Measurements from ENCODE around the gene TBC1D24. TPM values are rescaled to one million over a fixed set of nuclear protein-coding genes. Genes with fewer than 3 reads are reported as not detected.

TBC1D24 gene
- total and polyA plus RNA-seq, 4 donors, result 9.0 to 35.7 (median 23.3) TPM

DNA sequence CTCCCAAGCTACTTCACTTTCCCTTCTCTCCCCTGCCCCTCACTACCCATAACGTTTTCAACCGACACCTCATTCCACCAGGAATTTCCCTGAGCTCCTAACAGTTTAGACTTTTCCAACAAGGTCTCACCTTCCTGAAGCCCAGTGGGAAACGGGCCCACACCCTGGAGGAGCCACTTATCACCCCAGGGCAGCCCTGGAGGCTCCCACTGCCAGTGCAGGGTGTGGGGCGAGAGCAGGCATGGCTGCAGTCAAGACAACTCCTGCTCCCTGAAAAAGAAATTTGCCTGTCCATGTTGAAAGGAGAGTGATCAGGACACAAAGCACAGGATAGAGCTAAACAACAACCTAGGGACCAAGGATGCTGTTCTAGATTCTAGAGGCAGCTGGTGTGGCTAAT is 47.4 kb upstream of the TBC1D24 start:
- H3K36me3 ChIP-seq (ENCODE audit: control insufficient read depth in 4 of 4, insufficient read depth in 4 of 4, low read length in 4 of 4), result peaks cover 0 to 13% (median 2%) of the 10 kb centered on the region in 4 donors
- DNase-seq (no peak), ATAC-seq (ENCODE audit: insufficient read depth, low FRiP score) (no peak)
- peaks cover 0 to 18% (median 8%) of the 10 kb centered on the region in 5 donors for H3K4me1 ChIP-seq (ENCODE audit: control insufficient read depth in 5 of 5, insufficient read depth in 5 of 5, low read length in 5 of 5)
- no peak overlapping the region for H3K9ac ChIP-seq (ENCODE audit: insufficient read depth in 1 of 2, low read length in 2 of 2)
- no peak overlapping the region for H3K27ac ChIP-seq (ENCODE audit: low read depth in 1 of 2, low read length in 1 of 2)
- H3K27me3 ChIP-seq (ENCODE audit: control insufficient read depth in 3 of 3, insufficient read depth in 3 of 3, low read length in 2 of 3), result no peaks in the 10 kb centered on the region
- WGBS, 2 donors, result 77 to 85% methylated on average over 4 of the region's 4 CpGs
- H3K9me3 ChIP-seq (ENCODE audit: control insufficient read depth in 4 of 4, insufficient read depth in 3 of 4, low read length in 3 of 4), result no peaks in the 10 kb centered on the region
- no peak overlapping the region for H3K4me3 ChIP-seq
- TF ChIP-seq, protein P1, sequence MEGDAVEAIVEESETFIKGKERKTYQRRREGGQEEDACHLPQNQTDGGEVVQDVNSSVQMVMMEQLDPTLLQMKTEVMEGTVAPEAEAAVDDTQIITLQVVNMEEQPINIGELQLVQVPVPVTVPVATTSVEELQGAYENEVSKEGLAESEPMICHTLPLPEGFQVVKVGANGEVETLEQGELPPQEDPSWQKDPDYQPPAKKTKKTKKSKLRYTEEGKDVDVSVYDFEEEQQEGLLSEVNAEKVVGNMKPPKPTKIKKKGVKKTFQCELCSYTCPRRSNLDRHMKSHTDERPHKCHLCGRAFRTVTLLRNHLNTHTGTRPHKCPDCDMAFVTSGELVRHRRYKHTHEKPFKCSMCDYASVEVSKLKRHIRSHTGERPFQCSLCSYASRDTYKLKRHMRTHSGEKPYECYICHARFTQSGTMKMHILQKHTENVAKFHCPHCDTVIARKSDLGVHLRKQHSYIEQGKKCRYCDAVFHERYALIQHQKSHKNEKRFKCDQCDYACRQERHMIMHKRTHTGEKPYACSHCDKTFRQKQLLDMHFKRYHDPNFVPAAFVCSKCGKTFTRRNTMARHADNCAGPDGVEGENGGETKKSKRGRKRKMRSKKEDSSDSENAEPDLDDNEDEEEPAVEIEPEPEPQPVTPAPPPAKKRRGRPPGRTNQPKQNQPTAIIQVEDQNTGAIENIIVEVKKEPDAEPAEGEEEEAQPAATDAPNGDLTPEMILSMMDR (IDR thresholded peaks at IDR 0.05; ENCODE audit: control extremely low read depth, extremely low read depth), result no peak

DNA sequence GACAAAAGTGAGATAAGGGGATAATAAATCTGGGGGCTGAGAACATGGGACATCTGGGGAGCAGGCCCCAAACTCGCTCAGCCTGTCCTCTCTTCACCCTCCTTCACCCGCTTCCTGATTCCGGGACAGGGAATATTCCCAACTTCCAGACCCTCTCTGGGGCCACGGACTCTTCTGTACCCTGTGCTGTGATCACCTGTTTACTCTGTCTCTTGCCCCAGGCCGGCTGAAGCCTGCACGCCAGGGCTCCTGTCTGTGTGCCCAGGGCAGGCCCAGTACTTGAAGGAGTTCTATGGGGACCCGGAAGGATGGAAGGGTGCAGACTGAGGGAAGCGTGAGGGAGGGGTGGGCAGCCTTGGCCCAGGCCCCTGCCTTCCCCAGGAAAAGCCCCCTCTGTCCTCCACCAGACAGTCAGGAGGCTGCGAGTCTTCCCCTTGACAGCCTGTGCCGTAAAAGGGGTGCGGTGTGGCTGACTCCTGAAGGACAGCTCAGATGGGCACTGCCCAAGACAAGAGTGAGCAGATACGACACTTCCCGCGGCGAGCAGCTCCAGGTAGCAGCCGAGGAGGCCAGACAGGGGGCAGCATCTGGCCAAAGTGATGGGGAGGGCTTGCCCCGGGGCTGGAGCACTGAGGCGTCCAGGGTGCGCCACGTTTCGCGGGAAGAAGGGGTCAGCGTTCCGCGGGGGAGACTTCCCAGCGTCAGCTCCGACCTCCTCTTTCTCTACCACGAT is 46.7 kb upstream of the TBC1D24 start:
- no peak for ATAC-seq (ENCODE audit: insufficient read depth, low FRiP score)

DNA sequence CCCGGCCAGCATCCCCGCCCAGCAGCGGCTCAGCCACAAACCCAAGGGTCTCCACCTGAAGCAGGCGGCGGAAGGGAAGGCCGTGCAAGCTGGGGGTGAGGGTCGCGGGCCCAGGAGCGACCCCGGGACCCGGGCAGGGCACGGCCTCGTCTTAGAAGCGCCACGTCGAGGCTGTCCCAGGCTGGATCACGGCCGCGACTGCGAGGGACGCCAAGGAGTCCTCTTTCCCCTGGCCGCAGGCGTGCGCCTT is 46.2 kb upstream of the TBC1D24 start:
- Histone ChIP-seq H3K27ac (ENCODE audit: low read depth in 1 of 2, low read length in 1 of 2) (peak overlapping the region; percentile 6 to 74), H3K4me1 (ENCODE audit: control insufficient read depth in 5 of 5, insufficient read depth in 5 of 5, low read length in 5 of 5) (peaks cover 0 to 18% (median 8%) of the 10 kb centered on the region in 5 donors), H3K4me3 (peak overlapping the region; percentile 69), H3K9me3 (ENCODE audit: control insufficient read depth in 4 of 4, insufficient read depth in 3 of 4, low read length in 3 of 4) (no peaks in the 10 kb centered on the region), H3K27me3 (ENCODE audit: control insufficient read depth in 3 of 3, insufficient read depth in 3 of 3, low read length in 2 of 3) (no peaks in the 10 kb centered on the region), H3K9ac (ENCODE audit: insufficient read depth in 1 of 2, low read length in 2 of 2) (no peak overlapping the region), H3K36me3 (ENCODE audit: control insufficient read depth in 4 of 4, insufficient read depth in 4 of 4, low read length in 4 of 4) (peaks cover 0 to 19% (median 9%) of the 10 kb centered on the region in 4 donors)
- peak; percentile 22 for ATAC-seq (ENCODE audit: insufficient read depth, low FRiP score)
- DNase-seq, result no peak
- TF ChIP-seq, protein P1 (IDR thresholded peaks at IDR 0.05; ENCODE audit: control extremely low read depth, extremely low read depth), result no peak
- 0 to 1% methylated on average over 21 to 24 of the region's 24 CpGs for WGBS, 2 donors

More for the DNA sequence above, 46.7 kb upstream of the TBC1D24 start:
- H3K27me3 ChIP-seq (ENCODE audit: control insufficient read depth in 3 of 3, insufficient read depth in 3 of 3, low read length in 2 of 3), result no peaks in the 10 kb centered on the region
- peaks cover 0 to 18% (median 8%) of the 10 kb centered on the region in 5 donors for H3K4me1 ChIP-seq (ENCODE audit: control insufficient read depth in 5 of 5, insufficient read depth in 5 of 5, low read length in 5 of 5)
- H3K9me3 ChIP-seq (ENCODE audit: control insufficient read depth in 4 of 4, insufficient read depth in 3 of 4, low read length in 3 of 4), result no peaks in the 10 kb centered on the region
- WGBS, 2 donors, result 33 to 42% methylated on average over 23 to 28 of the region's 28 CpGs
- TF ChIP-seq, protein P1 (IDR thresholded peaks at IDR 0.05; ENCODE audit: control extremely low read depth, extremely low read depth), result no peak
- H3K4me3 ChIP-seq, result peak overlapping the region; percentile 69
- H3K9ac ChIP-seq (ENCODE audit: insufficient read depth in 1 of 2, low read length in 2 of 2), result no peak overlapping the region
- H3K27ac ChIP-seq (ENCODE audit: low read depth in 1 of 2, low read length in 1 of 2), result peak overlapping the region; percentile 6 to 74
- DNase-seq, result peak in 2 of 3 donors; percentile 40 to 50
- peaks cover 0 to 19% (median 8%) of the 10 kb centered on the region in 4 donors for H3K36me3 ChIP-seq (ENCODE audit: control insufficient read depth in 4 of 4, insufficient read depth in 4 of 4, low read length in 4 of 4)

Data from lung (tissue), 12 donors.